SK-N-SH treated with all-trans-retinoic acid at 6 μM for 48 hours (cell line): Measurements from ENCODE around the gene DNAJC4.

Source experiments
- BACH2 ChIP-seq: fragments of 250-450 bp; sonication (Bioruptor Pico); IDR thresholded peaks from 2 replicates; pipeline ENCODE4 v1.9.0; 2021; ENCODE audit warnings: mild to moderate bottlenecking, borderline replicate concordance
- PPARA ChIP-seq: fragments of 250-450 bp; sonication (Bioruptor Pico); IDR thresholded peaks from 2 replicates; pipeline ENCODE4 v1.5.0; 2020; ENCODE audit warnings: mild to moderate bottlenecking, borderline replicate concordance
- ZFP3 ChIP-seq: fragments of 250-450 bp; sonication (Bioruptor Pico); IDR thresholded peaks from 2 replicates; pipeline ENCODE4 v1.5.0; 2020; ENCODE audit warnings: mild to moderate bottlenecking, moderate library complexity
- ZNF70 ChIP-seq: fragments of 450-650 bp; formaldehyde crosslinking; IDR thresholded peaks from 2 replicates; pipeline ENCODE4 v1.5.0; 2020; ENCODE audit warnings: mild to moderate bottlenecking, moderate library complexity
- ZNF8 ChIP-seq: fragments of 450-650 bp; formaldehyde crosslinking; IDR thresholded peaks from 2 replicates; pipeline ENCODE4 v1.5.0; 2020; ENCODE audit warnings: mild to moderate bottlenecking, moderate library complexity
- TF ChIP-seq, protein P1 (sequence below): fragments of 250-450 bp; sonication (Bioruptor Pico); IDR thresholded peaks from 2 replicates; pipeline ENCODE4 v1.8.0; 2020; ENCODE audit warnings: mild to moderate bottlenecking, moderate library complexity, borderline replicate concordance

DNA sequence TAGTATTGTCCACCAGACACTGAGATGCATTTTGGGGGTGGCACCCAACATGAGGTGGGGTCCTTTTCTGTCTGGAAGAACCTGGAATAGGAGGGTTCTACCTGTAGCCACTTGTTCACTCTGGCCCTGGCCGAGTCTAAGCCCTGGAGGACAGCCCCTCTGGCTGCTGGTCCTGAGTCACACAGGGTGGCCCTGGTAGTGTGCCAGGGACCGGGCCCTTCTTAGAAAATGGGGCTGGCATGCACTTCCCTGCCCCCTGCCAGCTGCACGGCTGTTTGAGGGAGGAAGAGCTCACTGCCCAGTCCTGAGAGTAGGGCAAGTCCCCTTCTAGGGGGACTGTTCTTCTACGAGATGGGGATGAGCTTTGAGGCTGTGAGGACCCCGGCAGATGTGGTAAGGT, 23.1 kb downstream of the DNAJC4 start:
- TF ChIP-seq, protein P1, sequence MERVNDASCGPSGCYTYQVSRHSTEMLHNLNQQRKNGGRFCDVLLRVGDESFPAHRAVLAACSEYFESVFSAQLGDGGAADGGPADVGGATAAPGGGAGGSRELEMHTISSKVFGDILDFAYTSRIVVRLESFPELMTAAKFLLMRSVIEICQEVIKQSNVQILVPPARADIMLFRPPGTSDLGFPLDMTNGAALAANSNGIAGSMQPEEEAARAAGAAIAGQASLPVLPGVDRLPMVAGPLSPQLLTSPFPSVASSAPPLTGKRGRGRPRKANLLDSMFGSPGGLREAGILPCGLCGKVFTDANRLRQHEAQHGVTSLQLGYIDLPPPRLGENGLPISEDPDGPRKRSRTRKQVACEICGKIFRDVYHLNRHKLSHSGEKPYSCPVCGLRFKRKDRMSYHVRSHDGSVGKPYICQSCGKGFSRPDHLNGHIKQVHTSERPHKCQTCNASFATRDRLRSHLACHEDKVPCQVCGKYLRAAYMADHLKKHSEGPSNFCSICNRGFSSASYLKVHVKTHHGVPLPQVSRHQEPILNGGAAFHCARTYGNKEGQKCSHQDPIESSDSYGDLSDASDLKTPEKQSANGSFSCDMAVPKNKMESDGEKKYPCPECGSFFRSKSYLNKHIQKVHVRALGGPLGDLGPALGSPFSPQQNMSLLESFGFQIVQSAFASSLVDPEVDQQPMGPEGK = no peak
- TF ChIP-seq PPARA (CRISPR knock-in tag) (no peak), ZFP3 (CRISPR knock-in tag) (no peak), ZNF8 (CRISPR knock-in tag) (no peak), ZNF70 (CRISPR knock-in tag) (no peak), BACH2 (CRISPR knock-in tag) (no peak)
